ENCODE measurements around the gene PCNT. TPM values are rescaled to one million over a fixed set of nuclear protein-coding genes. Genes with fewer than 3 reads are reported as not detected.
"Not testable (repeated sequence)": the region's sequence is repeated elsewhere in the genome, so short reads cannot be mapped to it uniquely, and the experiment has no call there.

The PCNT gene
- total and polyA plus RNA-seq, 10 of the 15 experiments (the other 5 are each of a cell fraction or from before 2014, with no cell fraction given): 2.9 to 39.6 (median 20.5) TPM

GRCh38 chr21:46402421-46402820 lies 78.5 kb downstream of the PCNT start:
- H2AFZ ChIP-seq (ENCODE audit: control insufficient read depth, low read depth, low read length): no peak overlapping the region
- no peaks in the 10 kb centered on the region for H4K20me1 ChIP-seq (ENCODE audit: control insufficient read depth, insufficient read depth)
- ChIA-PET POLR2A (no interaction called here), SMC1A (ENCODE audit: uncharacterized antibody, unreplicated experiment) (interaction anchor here (1.1 kb wide), 1 partner anchor 77 kb away, joined by 3 read pairs; no protein-coding TSS in a partner anchor), RAD21 (ENCODE audit: unreplicated experiment) (no interaction called here), CTCF (interaction anchor here (1.1 kb wide), 1 partner anchor 149 kb away, joined by 4 read pairs; no protein-coding TSS in a partner anchor)
- H3K4me3 ChIP-seq: no peak overlapping the region
- DNase-seq (ENCODE audit: low read depth, low spot score) (no peak), ATAC-seq (no peak), FAIRE-seq (no peak)
- 95% methylated on average over 15 of the region's 15 CpGs for WGBS (ENCODE audit: insufficient coverage, insufficient replicate concordance, low lambda C conversion rate, missing lambda C conversion rate)
- no peaks in the 10 kb centered on the region for H3K27me3 ChIP-seq (replicated peaks in 1 of 2; ENCODE audit: control insufficient read depth in 2 of 2, insufficient read depth in 2 of 2, low read length in 1 of 2)
- peaks cover 20 to 32% of the 10 kb centered on the region in 2 experiments; a peak in 3 of 4 replicates for H3K36me3 ChIP-seq (ENCODE audit: control insufficient read depth in 2 of 2, insufficient read depth in 2 of 2, low read length in 1 of 2)
- no peak overlapping the region for H3K27ac ChIP-seq (ENCODE audit: control insufficient read depth, insufficient read depth)
- no peak overlapping the region for H3K9ac ChIP-seq (ENCODE audit: control insufficient read depth, insufficient read depth, low read length)
- H3K4me1 ChIP-seq (ENCODE audit: control insufficient read depth, insufficient read depth, low read length): no peaks in the 10 kb centered on the region
- no peak overlapping the region for H3K4me2 ChIP-seq (ENCODE audit: control insufficient read depth, insufficient read depth)
- intact Hi-C loops (cut with micrococcal nuclease; ENCODE audit: unreplicated experiment) (no loop called here), in situ Hi-C loops (cut with MboI) (no loop called here)
- H3K79me2 ChIP-seq (ENCODE audit: control insufficient read depth, insufficient read depth, low read length): no peaks in the 10 kb centered on the region
- TF ChIP-seq PML (IDR thresholded peaks at IDR 0.05; ENCODE audit: low read length) (no peak), CTCF (IDR thresholded peaks at IDR 0.05 in 2 of 3, conservative IDR thresholded peaks at IDR 0.05 in 1 of 3; ENCODE audit: control insufficient read depth in 2 of 3, extremely low read depth in 1 of 3, insufficient read depth in 1 of 3, low read depth in 3 of 3, low read length in 3 of 3) (0 out of 6 replicates have a peak, but pooled peaks of 1 of the 3 experiments have one; percentile 1)
- BruUV-seq (replicated peaks): no TSS peak
- no peaks in the 10 kb centered on the region; the same call in 2 of the 3 replicates for H3K9me3 ChIP-seq (replicated peaks; ENCODE audit: control insufficient read depth, insufficient read depth, low read length)

GRCh38 chr21:46403234-46403811 lies 79.4 kb downstream of the PCNT start:
- H3K9ac ChIP-seq (ENCODE audit: control insufficient read depth, insufficient read depth, low read length); in situ Hi-C loops (cut with MboI); H3K9me3 ChIP-seq (replicated peaks; ENCODE audit: control insufficient read depth, insufficient read depth, low read length); intact Hi-C loops (cut with micrococcal nuclease; ENCODE audit: unreplicated experiment); RAD21 ChIA-PET (ENCODE audit: unreplicated experiment); H3K27me3 ChIP-seq (replicated peaks in 1 of 2; ENCODE audit: control insufficient read depth in 2 of 2, insufficient read depth in 2 of 2, low read length in 1 of 2); H3K27ac ChIP-seq (ENCODE audit: control insufficient read depth, insufficient read depth); H3K79me2 ChIP-seq (ENCODE audit: control insufficient read depth, insufficient read depth, low read length); ATAC-seq; SMC1A ChIA-PET (ENCODE audit: uncharacterized antibody, unreplicated experiment); H3K4me1 ChIP-seq (ENCODE audit: control insufficient read depth, insufficient read depth, low read length); FAIRE-seq; POLR2A ChIA-PET; H4K20me1 ChIP-seq (ENCODE audit: control insufficient read depth, insufficient read depth); H3K4me3 ChIP-seq; DNase-seq (ENCODE audit: low read depth, low spot score); H2AFZ ChIP-seq (ENCODE audit: control insufficient read depth, low read depth, low read length); BruUV-seq (replicated peaks); H3K4me2 ChIP-seq (ENCODE audit: control insufficient read depth, insufficient read depth): not testable (repeated sequence)
- CTCF ChIA-PET: interaction anchor here (0.6 kb wide), 1 partner anchor 114 kb away, joined by 3 read pairs; no protein-coding TSS in a partner anchor
- peaks cover 12 to 29% of the 10 kb centered on the region in 2 experiments; a peak in 3 of 4 replicates for H3K36me3 ChIP-seq (ENCODE audit: control insufficient read depth in 2 of 2, insufficient read depth in 2 of 2, low read length in 1 of 2)
- 97% methylated on average over 40 of the region's 47 CpGs for WGBS (ENCODE audit: insufficient coverage, insufficient replicate concordance, low lambda C conversion rate, missing lambda C conversion rate)
